Measurements from ENCODE around the gene ALG1.

GRCh38 chr16:5069048-5069447, 2.6 kb upstream of the ALG1 start:
- TF ChIP-seq, protein P1, sequence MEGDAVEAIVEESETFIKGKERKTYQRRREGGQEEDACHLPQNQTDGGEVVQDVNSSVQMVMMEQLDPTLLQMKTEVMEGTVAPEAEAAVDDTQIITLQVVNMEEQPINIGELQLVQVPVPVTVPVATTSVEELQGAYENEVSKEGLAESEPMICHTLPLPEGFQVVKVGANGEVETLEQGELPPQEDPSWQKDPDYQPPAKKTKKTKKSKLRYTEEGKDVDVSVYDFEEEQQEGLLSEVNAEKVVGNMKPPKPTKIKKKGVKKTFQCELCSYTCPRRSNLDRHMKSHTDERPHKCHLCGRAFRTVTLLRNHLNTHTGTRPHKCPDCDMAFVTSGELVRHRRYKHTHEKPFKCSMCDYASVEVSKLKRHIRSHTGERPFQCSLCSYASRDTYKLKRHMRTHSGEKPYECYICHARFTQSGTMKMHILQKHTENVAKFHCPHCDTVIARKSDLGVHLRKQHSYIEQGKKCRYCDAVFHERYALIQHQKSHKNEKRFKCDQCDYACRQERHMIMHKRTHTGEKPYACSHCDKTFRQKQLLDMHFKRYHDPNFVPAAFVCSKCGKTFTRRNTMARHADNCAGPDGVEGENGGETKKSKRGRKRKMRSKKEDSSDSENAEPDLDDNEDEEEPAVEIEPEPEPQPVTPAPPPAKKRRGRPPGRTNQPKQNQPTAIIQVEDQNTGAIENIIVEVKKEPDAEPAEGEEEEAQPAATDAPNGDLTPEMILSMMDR (CRISPR knock-in tag; IDR thresholded peaks at IDR 0.05): no peak
- TF ChIP-seq ZNF225 (CRISPR knock-in tag; IDR thresholded peaks at IDR 0.05): no peak
- TF ChIP-seq ZNF232 (CRISPR knock-in tag; IDR thresholded peaks at IDR 0.05; ENCODE audit: borderline replicate concordance): no peak
- TF ChIP-seq, protein P2, sequence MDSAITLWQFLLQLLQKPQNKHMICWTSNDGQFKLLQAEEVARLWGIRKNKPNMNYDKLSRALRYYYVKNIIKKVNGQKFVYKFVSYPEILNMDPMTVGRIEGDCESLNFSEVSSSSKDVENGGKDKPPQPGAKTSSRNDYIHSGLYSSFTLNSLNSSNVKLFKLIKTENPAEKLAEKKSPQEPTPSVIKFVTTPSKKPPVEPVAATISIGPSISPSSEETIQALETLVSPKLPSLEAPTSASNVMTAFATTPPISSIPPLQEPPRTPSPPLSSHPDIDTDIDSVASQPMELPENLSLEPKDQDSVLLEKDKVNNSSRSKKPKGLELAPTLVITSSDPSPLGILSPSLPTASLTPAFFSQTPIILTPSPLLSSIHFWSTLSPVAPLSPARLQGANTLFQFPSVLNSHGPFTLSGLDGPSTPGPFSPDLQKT (CRISPR knock-in tag; IDR thresholded peaks at IDR 0.05; ENCODE audit: borderline replicate concordance): no peak
- no peak for TF ChIP-seq ZSCAN9 (CRISPR knock-in tag; IDR thresholded peaks at IDR 0.05; ENCODE audit: borderline replicate concordance)
- TF ChIP-seq POLR2A (IDR thresholded peaks at IDR 0.05; ENCODE audit: insufficient read depth in 1 of 2, low read depth in 2 of 2, low read length in 2 of 2): no peak
- TF ChIP-seq HNRNPUL1 (IDR thresholded peaks at IDR 0.05; ENCODE audit: low read depth, low read length): no peak
- TF ChIP-seq, protein P3, sequence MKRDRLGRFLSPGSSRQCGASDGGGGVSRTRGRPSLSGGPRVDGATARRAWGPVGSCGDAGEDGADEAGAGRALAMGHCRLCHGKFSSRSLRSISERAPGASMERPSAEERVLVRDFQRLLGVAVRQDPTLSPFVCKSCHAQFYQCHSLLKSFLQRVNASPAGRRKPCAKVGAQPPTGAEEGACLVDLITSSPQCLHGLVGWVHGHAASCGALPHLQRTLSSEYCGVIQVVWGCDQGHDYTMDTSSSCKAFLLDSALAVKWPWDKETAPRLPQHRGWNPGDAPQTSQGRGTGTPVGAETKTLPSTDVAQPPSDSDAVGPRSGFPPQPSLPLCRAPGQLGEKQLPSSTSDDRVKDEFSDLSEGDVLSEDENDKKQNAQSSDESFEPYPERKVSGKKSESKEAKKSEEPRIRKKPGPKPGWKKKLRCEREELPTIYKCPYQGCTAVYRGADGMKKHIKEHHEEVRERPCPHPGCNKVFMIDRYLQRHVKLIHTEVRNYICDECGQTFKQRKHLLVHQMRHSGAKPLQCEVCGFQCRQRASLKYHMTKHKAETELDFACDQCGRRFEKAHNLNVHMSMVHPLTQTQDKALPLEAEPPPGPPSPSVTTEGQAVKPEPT (CRISPR knock-in tag; IDR thresholded peaks at IDR 0.05; ENCODE audit: low read depth): no peak
- TF ChIP-seq ZNF746 (CRISPR knock-in tag; IDR thresholded peaks at IDR 0.05): no peak
- TF ChIP-seq JUND (CRISPR knock-in tag; IDR thresholded peaks at IDR 0.05): no peak
- no peak for TF ChIP-seq POLR2AphosphoS5 (IDR thresholded peaks at IDR 0.05; ENCODE audit: low read depth, low read length)
- TF ChIP-seq, protein P4, sequence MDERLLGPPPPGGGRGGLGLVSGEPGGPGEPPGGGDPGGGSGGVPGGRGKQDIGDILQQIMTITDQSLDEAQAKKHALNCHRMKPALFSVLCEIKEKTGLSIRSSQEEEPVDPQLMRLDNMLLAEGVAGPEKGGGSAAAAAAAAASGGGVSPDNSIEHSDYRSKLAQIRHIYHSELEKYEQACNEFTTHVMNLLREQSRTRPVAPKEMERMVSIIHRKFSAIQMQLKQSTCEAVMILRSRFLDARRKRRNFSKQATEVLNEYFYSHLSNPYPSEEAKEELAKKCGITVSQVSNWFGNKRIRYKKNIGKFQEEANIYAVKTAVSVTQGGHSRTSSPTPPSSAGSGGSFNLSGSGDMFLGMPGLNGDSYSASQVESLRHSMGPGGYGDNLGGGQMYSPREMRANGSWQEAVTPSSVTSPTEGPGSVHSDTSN (CRISPR knock-in tag; IDR thresholded peaks at IDR 0.05): no peak
